Measurements from ENCODE around the gene SEL1L3. TPM values are rescaled to one million over a fixed set of nuclear protein-coding genes. Genes with fewer than 3 reads are reported as not detected.
A peak's percentile ranks its signal among the peaks of the same experiment; 100 is the strongest.

The SEL1L3 gene
- total and polyA plus RNA-seq, 9 of the 15 experiments (the other 6 are each of a cell fraction or from before 2014, with no cell fraction given), result 10.0 to 44.3 (median 21.6) TPM

DNA sequence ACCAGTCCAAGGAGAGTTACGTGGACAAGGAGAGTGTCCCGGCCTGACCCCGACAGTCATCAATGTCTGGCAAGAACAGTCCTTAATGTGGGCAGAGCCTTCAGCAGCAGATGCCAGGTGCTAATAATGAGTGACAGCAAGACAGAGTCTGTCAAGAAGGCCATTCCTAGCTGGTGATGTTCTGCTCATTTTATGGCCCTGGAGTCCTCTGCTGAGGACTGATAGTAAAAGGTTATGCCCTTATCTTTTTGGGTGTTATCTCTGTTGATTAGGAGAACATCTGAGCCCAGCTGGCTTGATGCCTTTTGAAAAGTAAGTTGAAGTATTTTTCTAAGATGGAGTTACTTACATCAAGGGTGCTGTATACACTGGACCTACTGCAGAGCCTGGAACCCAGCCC, 139.8 kb downstream of the SEL1L3 start (continued):
- no peak for TF ChIP-seq E2F5 (CRISPR knock-in tag; IDR thresholded peaks at IDR 0.05)
- TF ChIP-seq ZNF12 (CRISPR knock-in tag; IDR thresholded peaks at IDR 0.05), result no peak
- 0 out of 2 replicates have a peak, but pooled peaks have one; percentile 13 for TF ChIP-seq SMARCA4 (IDR thresholded peaks at IDR 0.05)
- TF ChIP-seq TFAM (CRISPR knock-in tag; conservative IDR thresholded peaks at IDR 0.05), result no peak

DNA sequence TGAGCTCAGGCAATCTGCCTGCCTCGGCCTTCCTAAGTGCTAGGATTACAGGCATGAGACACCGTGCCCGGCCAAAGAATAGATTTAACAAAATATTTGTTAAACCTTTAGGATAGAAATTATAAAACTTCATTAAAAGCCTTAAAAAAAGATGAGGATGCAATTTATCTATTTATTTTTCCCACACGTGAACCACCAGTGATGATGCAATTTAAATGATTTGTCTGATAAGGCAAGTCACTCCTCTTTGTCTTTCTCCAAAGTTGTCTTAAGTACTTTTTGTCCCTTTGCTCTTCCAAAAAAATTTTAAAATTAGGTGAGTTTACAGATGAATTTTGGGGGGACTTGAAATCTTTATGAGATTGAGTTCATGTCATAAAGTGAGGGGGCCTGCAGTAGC, 149.0 kb downstream of the SEL1L3 start:
- Histone ChIP-seq H2AFZ (ENCODE audit: low read depth, low read length) (no peak overlapping the region), H3K4me3 (no peak overlapping the region), H3K9me3 (replicated peaks; ENCODE audit: control insufficient read depth, insufficient read depth, low read depth, low read length) (no peaks in the 10 kb centered on the region), H3K36me3 (ENCODE audit: control insufficient read depth, insufficient read depth, low read length) (no peaks in the 10 kb centered on the region), H3K9ac (ENCODE audit: insufficient read depth in 1 of 2, low read depth in 2 of 2, low read length in 2 of 2) (no peak overlapping the region), H3K4me1 (replicated peaks in 1 of 2; ENCODE audit: control insufficient read depth in 2 of 2, insufficient read depth in 2 of 2, low read length in 2 of 2) (no peaks in the 10 kb centered on the region), H3K4me2 (ENCODE audit: insufficient read depth, low read length) (no peak overlapping the region), H3K9me1 (ENCODE audit: control insufficient read depth, insufficient read depth, low read length) (no peaks in the 10 kb centered on the region), H3K27ac (ENCODE audit: extremely low read depth, low read depth, low read length) (no peak overlapping the region), H3K27me3 (ENCODE audit: control insufficient read depth in 2 of 2, insufficient read depth in 2 of 2, low read length in 2 of 2) (peaks cover 5 to 18% of the 10 kb centered on the region in 2 experiments; a peak in 3 of 5 replicates), H3K79me2 (ENCODE audit: control insufficient read depth, insufficient read depth, low read length) (no peaks in the 10 kb centered on the region), H4K20me1 (replicated peaks; ENCODE audit: control insufficient read depth, insufficient read depth, low read length) (no peaks in the 10 kb centered on the region)
- no peak for FAIRE-seq
- in situ Hi-C loops (cut with MboI) (no loop called here), intact Hi-C loops (cut with micrococcal nuclease) (no loop called here)
- POLR2A ChIA-PET, result no interaction called here
- BruUV-seq (replicated peaks), result no TSS peak
- CTCF ChIA-PET (ENCODE audit: low intra/inter-chr PET ratio), result no interaction called here
- ATAC-seq, result no peak
- 6% methylated on average over 4 of the region's 4 CpGs for WGBS (ENCODE audit: insufficient coverage, low coverage, missing lambda C conversion rate)
- TF ChIP-seq CEBPG (CRISPR knock-in tag; IDR thresholded peaks at IDR 0.05) (no peak), CEBPG (tag; conservative IDR thresholded peaks at IDR 0.05 in 1 of 2, IDR thresholded peaks at IDR 0.05 in 1 of 2) (peak; percentile 63 to 66; a peak in 3 of 4 replicates), HMG20B (CRISPR knock-in tag; IDR thresholded peaks at IDR 0.05) (no peak), NFRKB (IDR thresholded peaks at IDR 0.05; ENCODE audit: low read depth) (no peak), CEBPB (tag; IDR thresholded peaks at IDR 0.05) (peak; percentile 53; the same call in 1 of the 2 replicates)
- TF ChIP-seq, protein P1, sequence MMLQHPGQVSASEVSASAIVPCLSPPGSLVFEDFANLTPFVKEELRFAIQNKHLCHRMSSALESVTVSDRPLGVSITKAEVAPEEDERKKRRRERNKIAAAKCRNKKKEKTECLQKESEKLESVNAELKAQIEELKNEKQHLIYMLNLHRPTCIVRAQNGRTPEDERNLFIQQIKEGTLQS (IDR thresholded peaks at IDR 0.05), result peak; percentile 74
- TF ChIP-seq, protein P1 (CRISPR knock-in tag; conservative IDR thresholded peaks at IDR 0.05), result no peak
- no peak for DNase-seq (ENCODE audit: extremely low read depth in 1 of 4, low spot score in 3 of 4)
